B cell (primary cell): ENCODE data around the gene VSIG10L. TPM values are rescaled to one million over a fixed set of nuclear protein-coding genes. Genes with fewer than 3 reads are reported as not detected.

Experiments
- ATAC-seq: fragments of 200-7000 bp; cut with Tn5 transposase; one replicate; pipeline ENCODE4 v1.10.0; 2021; ENCODE audit warnings: low read depth, mild to moderate bottlenecking, moderate number of reproducible peaks, moderate library complexity
- CTCF ChIA-PET: fragments of 350-600 bp; sonication (Branson Sonifier 250); formaldehyde crosslinking; loops from one replicate; lab custom pipeline; 2021; ENCODE audit warnings: antibody characterized with exemption, inconsistent platforms; lab: Charles Lee
- POLR2A ChIA-PET: fragments of 350-600 bp; sonication (Branson Sonifier 250); formaldehyde crosslinking; loops from one replicate; lab custom pipeline; 2021; ENCODE audit warnings: antibody characterized with exemption; lab: Charles Lee
- DNase-seq: peaks from one replicate; pipeline ENCODE4 v3.0.0; 2013
- H2AFZ ChIP-seq: 2 replicates; pipeline ENCODE4 v1.6.1; 2012; ENCODE audit warnings: mild to moderate bottlenecking, low read depth, low read length; ENCODE audit not compliant: insufficient read depth, poor library complexity, severe bottlenecking
- H3K27ac ChIP-seq, 2 donors: 1 replicate in 1 of 2; 2 replicates in 1 of 2; pipeline ENCODE4 v1.5.1; 2012 to 2013; ENCODE audit warnings: low read length in 2 of 2, mild to moderate bottlenecking in 2 of 2, moderate library complexity in 1 of 2
- H3K27me3 ChIP-seq, 4 experiments: fragments of 200-600 bp in 1 of 4; sonication (generic) in 1 of 4; replicated peaks in 1 of 4; 1 replicate in 2 of 4; 2 replicates in 2 of 4; pipeline versions ENCODE4 v1.6.1 to v1.7.0; 2013 to 2016; ENCODE audit warnings: low read length in 3 of 4, mild to moderate bottlenecking in 2 of 4, mixed read lengths in 1 of 4, moderate library complexity in 1 of 4; ENCODE audit not compliant: insufficient read depth in 4 of 4, control insufficient read depth in 3 of 4; ENCODE audit errors: control extremely low read depth in 1 of 4
- H3K36me3 ChIP-seq, 2 experiments: replicated peaks in 1 of 2; 1 replicate in 1 of 2; 2 replicates in 1 of 2; pipeline versions ENCODE4 v1.6.1 to v1.7.1; 2013; ENCODE audit warnings: low read length in 1 of 2; ENCODE audit not compliant: insufficient read depth in 2 of 2, control insufficient read depth in 1 of 2; ENCODE audit errors: control extremely low read depth in 1 of 2, extremely low read depth in 1 of 2
- H3K4me1 ChIP-seq, 2 donors: fragments of 200-600 bp in 1 of 2; sonication (generic) in 1 of 2; 1 replicate in 1 of 2; 2 replicates in 1 of 2; pipeline versions ENCODE4 v1.5.1 to v1.6.1; 2013 to 2017; ENCODE audit warnings: low read length in 2 of 2; ENCODE audit not compliant: control insufficient read depth in 2 of 2, insufficient read depth in 2 of 2
- H3K4me2 ChIP-seq: replicated peaks from 2 replicates; pipeline ENCODE3; 2012; ENCODE audit warnings: mild to moderate bottlenecking, low read depth, low read length; ENCODE audit not compliant: poor library complexity, severe bottlenecking
- H3K4me3 ChIP-seq, 5 experiments: fragments of 200-600 bp in 1 of 5; sonication (generic) in 1 of 5; 1 replicate in 3 of 5; 2 replicates in 2 of 5; pipeline versions ENCODE4 v1.5.1 to v1.7.0; 2011 to 2016; ENCODE audit warnings: low read length in 4 of 5, mild to moderate bottlenecking in 4 of 5, low read depth in 2 of 5, control low read depth in 1 of 5, moderate library complexity in 1 of 5; ENCODE audit not compliant: insufficient read depth in 1 of 5; ENCODE audit errors: control extremely low read depth in 1 of 5, extremely low read depth in 1 of 5
- H3K79me2 ChIP-seq: fragments of 200-600 bp; sonication (generic); one replicate; pipeline ENCODE4 v1.6.0; 2016; ENCODE audit warnings: low read length; ENCODE audit not compliant: control insufficient read depth, insufficient read depth
- H3K9ac ChIP-seq: fragments of 200-600 bp; sonication (generic); 2 replicates; pipeline ENCODE4 v1.6.1; 2017; ENCODE audit warnings: mild to moderate bottlenecking, low read length, moderate library complexity
- H3K9me3 ChIP-seq, 3 donors: one replicate each; pipeline versions ENCODE4 v1.6.1 to v1.7.1; 2013; ENCODE audit warnings: low read length in 2 of 3; ENCODE audit not compliant: control insufficient read depth in 2 of 3, insufficient read depth in 1 of 3; ENCODE audit errors: control extremely low read depth in 1 of 3
- H4K20me1 ChIP-seq: 2 replicates; pipeline ENCODE4 v1.6.0; 2012; ENCODE audit warnings: mild to moderate bottlenecking, low read length; ENCODE audit not compliant: insufficient read depth, control insufficient read depth, poor library complexity, severe bottlenecking
- H3K27ac Mint-ChIP-seq: one replicate; pipeline ENCODE4 v1.8.0; 2021; ENCODE audit warnings: mixed read lengths
- H3K27me3 Mint-ChIP-seq: one replicate; pipeline ENCODE4 v1.8.0; 2021; ENCODE audit warnings: mixed read lengths
- H3K4me1 Mint-ChIP-seq: one replicate; pipeline ENCODE4 v1.8.0; 2021; ENCODE audit warnings: mixed read lengths
- H3K4me3 Mint-ChIP-seq: one replicate; pipeline ENCODE4 v1.8.0; 2021; ENCODE audit warnings: mixed read lengths
- H3K9me3 Mint-ChIP-seq: one replicate; pipeline ENCODE4 v1.8.0; 2022; ENCODE audit warnings: mixed read lengths; ENCODE audit not compliant: insufficient read depth
- CTCF ChIP-seq: fragments of 200-600 bp; IDR thresholded peaks from one replicate; pipeline ENCODE4 v1.8.0; 2022; ENCODE audit warnings: antibody characterized with exemption, mild to moderate bottlenecking
- EZH2 ChIP-seq: IDR thresholded peaks from 2 replicates; pipeline ENCODE4 v1.6.1; 2012; ENCODE audit warnings: borderline replicate concordance, low read depth, mild to moderate bottlenecking, moderate library complexity, low read length; ENCODE audit not compliant: insufficient read depth, poor library complexity, severe bottlenecking
- WGBS: methylation state at CpG from one replicate; pipeline ENCODE4 v1.1.5; 2013; ENCODE audit warnings: missing lambda C conversion rate; ENCODE audit not compliant: insufficient coverage; 5-methylcytosine and 5-hydroxymethylcytosine counted together
- intact Hi-C: fragments of 100-400 bp; cut with micrococcal nuclease; formaldehyde crosslinking; loops from one replicate; pipeline ENCODE4 v1.10.0; 2022
- polyA plus RNA-seq: library from polyadenylated mRNA; depleted of rRNA; stranded (reverse); fragments of >200 nt; gene quantifications from 2 replicates; pipeline ENCODE4 v1.2.3, GENCODE V29; 2012
- total RNA-seq, 2 donors: library from RNA; stranded (reverse); fragments of 120-200 nt in 1 of 2; gene quantifications; 1 replicate in 1 of 2; 2 replicates in 1 of 2; pipeline versions ENCODE4 v1.2.3 to v1.2.4, GENCODE V29; 2013 to 2022

The VSIG10L gene
- total and polyA plus RNA-seq, 2 donors (not counting 1 experiment from before 2014, with no cell fraction given), result 1.3 to 1.7 TPM

- Histone ChIP-seq H2AFZ (peak within 1 kb of the TSS; percentile 38), H3K27ac (no peak within 1 kb of the TSS), H3K9me3 (no peaks in the 10 kb centered on the region), H3K4me3 (no peak within 1 kb of the TSS), H3K4me2 (peak within 1 kb of the TSS; percentile 19), H3K4me1 (peaks cover 0 to 17% of the 10 kb centered on the region in 2 donors), H3K79me2 (no peaks in the 10 kb centered on the region), H3K36me3 (no peaks in the 10 kb centered on the region), H3K9ac (no peak within 1 kb of the TSS), H3K27me3 (no peaks in the 10 kb centered on the region), H4K20me1 (no peaks in the 10 kb centered on the region)
- intact Hi-C loops, result no loop called here
- H3K27ac Mint-ChIP-seq, result peak within 1 kb of the TSS; percentile 46
- DNase-seq, result no peak
- no peaks in the 10 kb centered on the region for H3K27me3 Mint-ChIP-seq
- H3K4me1 Mint-ChIP-seq, result peaks cover 9% of the 10 kb centered on the region
- ATAC-seq, result no peak
- POLR2A ChIA-PET, result no interaction called here
- no peak for TF ChIP-seq EZH2
- TF ChIP-seq CTCF, result no peak
- no peak within 1 kb of the TSS for H3K4me3 Mint-ChIP-seq
- H3K9me3 Mint-ChIP-seq, result no peaks in the 10 kb centered on the region
- WGBS, result no CpG with 5 or more reads among the region's 9 CpGs
- CTCF ChIA-PET, result interaction anchor here (1.6 kb wide), 1 partner anchor 45 kb away, joined by 3 read pairs; the partner anchor contains the start of gene SIGLEC10
These were observed 30.9 kb upstream of the VSIG10L start, which contains the start of gene NKG7 for GRCh38 chr19:51372649-51373504. Gene NKG7, minus strand, starts transcription at chr19:51372654. Its CDS starts 119 bp downstream, at chr19:51372535.
